ENCODE data around the gene VCAN.

Gene VCAN

GRCh38 chr5:83469075-83469474 is 2.5 kb upstream of the VCAN start:
- peaks cover 20% of the 10 kb centered on the region for H3K27me3 ChIP-seq (replicated peaks; ENCODE audit: insufficient read depth, low read length)
- no peaks in the 10 kb centered on the region; the same call in 1 of the 2 replicates for H3K4me1 ChIP-seq (ENCODE audit: low read length)
- H3K9me3 ChIP-seq (replicated peaks; ENCODE audit: insufficient read depth, low read length): no peaks in the 10 kb centered on the region
- TF ChIP-seq EZH2phosphoT487 (IDR thresholded peaks at IDR 0.05; ENCODE audit: low read length) (no peak), EZH2 (optimal IDR thresholded peaks at IDR 0.05; ENCODE audit: low read depth, low read length) (no peak), CTCF (IDR thresholded peaks at IDR 0.05; ENCODE audit: low read length) (no peak)
- no peaks in the 10 kb centered on the region for H3K79me2 ChIP-seq (ENCODE audit: low read length)
- H2AFZ ChIP-seq (ENCODE audit: low read length): no peak overlapping the region
- no peak overlapping the region for H3K4me2 ChIP-seq (ENCODE audit: low read depth, low read length)
- no peaks in the 10 kb centered on the region for H3K9me2 ChIP-seq (replicated peaks; ENCODE audit: insufficient read depth, low read length)
- DNase-seq: no peak
- no peak overlapping the region for H3K27ac ChIP-seq (ENCODE audit: low read length)
- H4K20me1 ChIP-seq (ENCODE audit: insufficient read depth, low read length): no peaks in the 10 kb centered on the region
- H3F3A ChIP-seq (ENCODE audit: insufficient read depth, low read length): peaks cover 9% of the 10 kb centered on the region
- H3K9ac ChIP-seq (ENCODE audit: low read length): no peak overlapping the region
- no peak overlapping the region for H3K4me3 ChIP-seq (ENCODE audit: low read length)
- no peaks in the 10 kb centered on the region for H3K36me3 ChIP-seq (replicated peaks; ENCODE audit: insufficient read depth, low read length)

GRCh38 chr5:83470526-83471404 is 779 bp upstream of the VCAN start:
- peaks cover 12% of the 10 kb centered on the region for H3F3A ChIP-seq (ENCODE audit: insufficient read depth, low read length)
- H3K36me3 ChIP-seq (replicated peaks; ENCODE audit: insufficient read depth, low read length): no peaks in the 10 kb centered on the region
- no peak overlapping the region for H2AFZ ChIP-seq (ENCODE audit: low read length)
- H3K79me2 ChIP-seq (ENCODE audit: low read length): no peaks in the 10 kb centered on the region
- no peaks in the 10 kb centered on the region for H4K20me1 ChIP-seq (ENCODE audit: insufficient read depth, low read length)
- H3K4me2 ChIP-seq (ENCODE audit: low read depth, low read length): no peak overlapping the region
- no peak overlapping the region for H3K4me3 ChIP-seq (ENCODE audit: low read length)
- no peak for DNase-seq
- no peak overlapping the region for H3K9ac ChIP-seq (ENCODE audit: low read length)
- no peaks in the 10 kb centered on the region for H3K9me3 ChIP-seq (replicated peaks; ENCODE audit: insufficient read depth, low read length)
- no peak overlapping the region for H3K27ac ChIP-seq (ENCODE audit: low read length)
- no peaks in the 10 kb centered on the region for H3K9me2 ChIP-seq (replicated peaks; ENCODE audit: insufficient read depth, low read length)
- H3K27me3 ChIP-seq (replicated peaks; ENCODE audit: insufficient read depth, low read length): peaks cover 25% of the 10 kb centered on the region
- no peaks in the 10 kb centered on the region; the same call in 1 of the 2 replicates for H3K4me1 ChIP-seq (ENCODE audit: low read length)
- TF ChIP-seq CTCF (IDR thresholded peaks at IDR 0.05; ENCODE audit: low read length) (no peak), EZH2 (optimal IDR thresholded peaks at IDR 0.05; ENCODE audit: low read depth, low read length) (no peak), EZH2phosphoT487 (IDR thresholded peaks at IDR 0.05; ENCODE audit: low read length) (no peak)

- no peaks in the 10 kb centered on the region; the same call in 1 of the 2 replicates for H3K4me1 ChIP-seq (ENCODE audit: low read length)
Measured at GRCh38 chr5:83472213-83472507, 616 bp downstream of the VCAN start.

More at GRCh38 chr5:83472213-83472507, 616 bp downstream of the VCAN start:
- Histone ChIP-seq H3K27me3 (replicated peaks; ENCODE audit: insufficient read depth, low read length) (peaks cover 25% of the 10 kb centered on the region), H3K27ac (ENCODE audit: low read length) (no peak overlapping the region), H3K79me2 (ENCODE audit: low read length) (no peaks in the 10 kb centered on the region), H3K4me2 (ENCODE audit: low read depth, low read length) (peak overlapping the region; percentile 100), H2AFZ (ENCODE audit: low read length) (peak overlapping the region; percentile 90), H3F3A (ENCODE audit: insufficient read depth, low read length) (peaks cover 12% of the 10 kb centered on the region), H3K9ac (ENCODE audit: low read length) (no peak overlapping the region), H4K20me1 (ENCODE audit: insufficient read depth, low read length) (no peaks in the 10 kb centered on the region), H3K4me3 (ENCODE audit: low read length) (peak overlapping the region; percentile 85), H3K9me3 (replicated peaks; ENCODE audit: insufficient read depth, low read length) (no peaks in the 10 kb centered on the region), H3K36me3 (replicated peaks; ENCODE audit: insufficient read depth, low read length) (no peaks in the 10 kb centered on the region), H3K9me2 (replicated peaks; ENCODE audit: insufficient read depth, low read length) (no peaks in the 10 kb centered on the region)
- no peak for DNase-seq
- TF ChIP-seq EZH2 (optimal IDR thresholded peaks at IDR 0.05; ENCODE audit: low read depth, low read length) (no peak), CTCF (IDR thresholded peaks at IDR 0.05; ENCODE audit: low read length) (no peak), EZH2phosphoT487 (IDR thresholded peaks at IDR 0.05; ENCODE audit: low read length) (no peak)

Measured in MM.1S (cell line).